ENCODE data around the gene IMMP2L. TPM values are rescaled to one million over a fixed set of nuclear protein-coding genes. Genes with fewer than 3 reads are reported as not detected.

IMMP2L gene
- total RNA-seq, 1 experiment from 2014 or later, result 8.8 TPM

DNA sequence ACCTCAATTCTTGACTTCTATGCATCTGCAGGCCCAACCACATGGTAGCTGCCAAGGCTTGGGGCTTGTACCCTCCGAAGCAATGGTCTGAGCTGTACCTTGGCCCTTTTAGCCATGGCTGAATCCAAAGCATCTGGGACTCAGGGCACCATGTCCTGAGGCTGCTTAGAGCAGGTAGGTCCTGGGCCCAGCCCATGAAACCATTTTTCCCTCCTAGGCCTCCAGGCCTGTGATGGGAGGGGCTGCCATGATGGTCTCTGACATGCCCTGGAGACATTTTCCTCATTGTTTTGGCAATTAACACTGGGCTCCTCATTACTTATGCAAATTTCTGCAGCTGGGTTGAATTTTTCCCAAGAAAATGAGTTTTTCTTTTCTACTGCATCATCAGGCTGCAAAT, 889.1 kb downstream of the IMMP2L start:
- POLR2A ChIA-PET, result no interaction called here
- Histone ChIP-seq H3K4me1 (ENCODE audit: control insufficient read depth, insufficient read depth, low read length) (no peaks in the 10 kb centered on the region), H3K4me3 (ENCODE audit: low read depth in 2 of 2, low read length in 2 of 2) (no peak overlapping the region), H3K27ac (ENCODE audit: low read length) (no peak overlapping the region), H3K9me3 (ENCODE audit: control insufficient read depth, insufficient read depth, low read depth, low read length) (no peaks in the 10 kb centered on the region), H3K27me3 (ENCODE audit: control insufficient read depth, insufficient read depth, low read length) (no peaks in the 10 kb centered on the region), H3K36me3 (ENCODE audit: control insufficient read depth, insufficient read depth, low read length) (no peaks in the 10 kb centered on the region)
- no peak for DNase-seq (ENCODE audit: low read depth, low spot score)
- BruUV-seq (replicated peaks), result no TSS peak
- TF ChIP-seq POLR2AphosphoS5 (IDR thresholded peaks at IDR 0.05; ENCODE audit: low read depth, low read length), result no peak
- no peak for TF ChIP-seq TCF7L2 (IDR thresholded peaks at IDR 0.05; ENCODE audit: low read depth, low read length)
- no peak for TF ChIP-seq REST (IDR thresholded peaks at IDR 0.05; ENCODE audit: insufficient read depth in 1 of 2, low read depth in 2 of 2, low read length in 1 of 2)
- TF ChIP-seq, protein P1, sequence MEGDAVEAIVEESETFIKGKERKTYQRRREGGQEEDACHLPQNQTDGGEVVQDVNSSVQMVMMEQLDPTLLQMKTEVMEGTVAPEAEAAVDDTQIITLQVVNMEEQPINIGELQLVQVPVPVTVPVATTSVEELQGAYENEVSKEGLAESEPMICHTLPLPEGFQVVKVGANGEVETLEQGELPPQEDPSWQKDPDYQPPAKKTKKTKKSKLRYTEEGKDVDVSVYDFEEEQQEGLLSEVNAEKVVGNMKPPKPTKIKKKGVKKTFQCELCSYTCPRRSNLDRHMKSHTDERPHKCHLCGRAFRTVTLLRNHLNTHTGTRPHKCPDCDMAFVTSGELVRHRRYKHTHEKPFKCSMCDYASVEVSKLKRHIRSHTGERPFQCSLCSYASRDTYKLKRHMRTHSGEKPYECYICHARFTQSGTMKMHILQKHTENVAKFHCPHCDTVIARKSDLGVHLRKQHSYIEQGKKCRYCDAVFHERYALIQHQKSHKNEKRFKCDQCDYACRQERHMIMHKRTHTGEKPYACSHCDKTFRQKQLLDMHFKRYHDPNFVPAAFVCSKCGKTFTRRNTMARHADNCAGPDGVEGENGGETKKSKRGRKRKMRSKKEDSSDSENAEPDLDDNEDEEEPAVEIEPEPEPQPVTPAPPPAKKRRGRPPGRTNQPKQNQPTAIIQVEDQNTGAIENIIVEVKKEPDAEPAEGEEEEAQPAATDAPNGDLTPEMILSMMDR (IDR thresholded peaks at IDR 0.05), result no peak
- intact Hi-C loops (cut with micrococcal nuclease; ENCODE audit: unreplicated experiment), result no loop called here
- CTCF ChIA-PET, result no interaction called here
- in situ Hi-C loops (cut with HindIII; ENCODE audit: low pct_unique_long_range_greater_than_20kb, low sequenced_read_pairs), result no loop called here
- no peak for ATAC-seq

- no peaks in the 10 kb centered on the region for H3K9me3 ChIP-seq (ENCODE audit: control insufficient read depth, insufficient read depth, low read depth, low read length)
- intact Hi-C loops (cut with micrococcal nuclease; ENCODE audit: unreplicated experiment) (no loop called here), in situ Hi-C loops (cut with HindIII; ENCODE audit: low pct_unique_long_range_greater_than_20kb, low sequenced_read_pairs) (no loop called here)
- H3K27me3 ChIP-seq (ENCODE audit: control insufficient read depth, insufficient read depth, low read length), result no peaks in the 10 kb centered on the region
- ChIA-PET CTCF (no interaction called here), POLR2A (no interaction called here)
- H3K4me1 ChIP-seq (ENCODE audit: control insufficient read depth, insufficient read depth, low read length), result no peaks in the 10 kb centered on the region
- DNase-seq (ENCODE audit: low read depth, low spot score) (no peak), ATAC-seq (no peak)
- BruUV-seq (replicated peaks), result no TSS peak
- no peak overlapping the region for H3K4me3 ChIP-seq (ENCODE audit: low read depth in 2 of 2, low read length in 2 of 2)
- TF ChIP-seq POLR2AphosphoS5 (IDR thresholded peaks at IDR 0.05; ENCODE audit: low read depth, low read length) (no peak), REST (IDR thresholded peaks at IDR 0.05; ENCODE audit: insufficient read depth in 1 of 2, low read depth in 2 of 2, low read length in 1 of 2) (no peak), SIN3A (IDR thresholded peaks at IDR 0.05; ENCODE audit: borderline replicate concordance, insufficient read depth, low read depth, low read length) (no peak), TCF7L2 (IDR thresholded peaks at IDR 0.05; ENCODE audit: low read depth, low read length) (no peak)
- TF ChIP-seq, protein P1 (IDR thresholded peaks at IDR 0.05), result no peak
- no peaks in the 10 kb centered on the region for H3K36me3 ChIP-seq (ENCODE audit: control insufficient read depth, insufficient read depth, low read length)
- H3K27ac ChIP-seq (ENCODE audit: low read length), result no peak overlapping the region
These were observed 892.9 kb downstream of the IMMP2L start for GRCh38 chr7:110669410-110669809.
